ENCODE results near the gene ZNF532.
A peak's percentile ranks its signal among the peaks of the same experiment; 100 is the strongest.

ZNF532 gene

DNA sequence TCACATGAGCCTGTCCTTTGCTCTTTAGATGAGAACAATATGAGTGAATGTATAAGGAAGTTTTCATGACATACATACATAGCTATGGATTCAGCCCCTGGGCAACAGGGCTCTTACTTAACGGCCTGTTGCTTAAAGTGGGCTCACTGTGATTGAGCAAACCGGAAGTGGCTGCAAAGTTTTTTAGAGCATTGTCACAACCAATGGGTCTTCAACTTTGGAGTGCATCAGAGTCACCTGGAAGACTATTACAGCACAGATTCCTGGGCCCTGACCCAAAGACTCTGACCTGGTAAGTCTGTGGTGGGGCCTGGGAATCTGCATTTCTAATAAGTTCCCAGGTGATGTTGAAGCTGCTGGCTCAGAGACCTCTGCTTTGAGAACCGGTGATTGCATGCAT lies 168.7 kb downstream of the ZNF532 start:
- no peak for DNase-seq
- no peaks in the 10 kb centered on the region for H3K36me3 Mint-ChIP-seq
- peaks cover 9% of the 10 kb centered on the region for H3K27me3 Mint-ChIP-seq
- H3K4me1 Mint-ChIP-seq: no peaks in the 10 kb centered on the region
- no peaks in the 10 kb centered on the region for H3K9me3 Mint-ChIP-seq
- H3K4me3 Mint-ChIP-seq: no peak overlapping the region
- no peak overlapping the region for H3K27ac Mint-ChIP-seq
- CTCF ChIA-PET: no interaction called here

DNA sequence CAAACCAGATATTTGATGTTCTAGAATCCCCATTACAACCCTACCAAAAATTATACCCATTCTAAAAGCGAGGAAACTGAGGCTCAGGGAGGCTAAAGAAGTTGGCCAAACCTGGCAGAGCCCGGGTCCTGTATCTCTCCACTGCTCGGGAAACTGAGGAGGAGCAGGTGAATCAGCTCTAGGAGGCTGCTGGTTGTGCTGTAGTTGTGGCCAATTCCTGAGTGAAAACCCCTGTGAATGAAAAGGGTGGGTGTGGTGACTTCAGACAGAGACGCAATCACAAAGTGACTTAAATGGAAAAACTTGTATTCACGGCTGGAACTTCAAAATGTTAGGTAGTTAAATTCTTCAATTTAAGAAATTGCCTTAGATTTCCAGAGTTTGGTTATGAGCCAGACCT lies 169.3 kb downstream of the ZNF532 start:
- no peak overlapping the region for H3K4me3 Mint-ChIP-seq
- H3K9me3 Mint-ChIP-seq: no peaks in the 10 kb centered on the region
- H3K27me3 Mint-ChIP-seq: peaks cover 9% of the 10 kb centered on the region
- no peak for DNase-seq
- no peak overlapping the region for H3K27ac Mint-ChIP-seq
- CTCF ChIA-PET: no interaction called here
- no peaks in the 10 kb centered on the region for H3K4me1 Mint-ChIP-seq
- H3K36me3 Mint-ChIP-seq: no peaks in the 10 kb centered on the region

DNA sequence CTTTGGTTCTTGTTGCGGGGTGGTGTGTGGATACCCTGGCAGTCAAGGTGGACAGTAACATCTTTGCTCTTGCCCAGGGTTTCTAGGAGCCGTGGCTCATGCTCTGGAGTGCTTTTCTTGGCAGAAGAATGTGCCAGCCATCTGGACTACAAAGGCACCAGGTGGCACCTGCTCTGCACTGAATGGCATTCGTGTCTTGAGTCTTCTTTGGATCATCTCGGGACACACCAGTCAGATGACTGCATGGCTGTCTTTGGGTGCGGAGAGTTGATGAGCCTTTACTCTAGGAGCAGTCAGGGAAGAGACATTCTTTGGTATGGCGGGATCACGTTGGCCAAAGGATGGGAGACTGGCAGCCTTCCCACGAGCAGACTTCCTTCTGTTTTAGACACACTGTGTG lies 170.9 kb downstream of the ZNF532 start:
- no peaks in the 10 kb centered on the region for H3K36me3 Mint-ChIP-seq
- no peak for DNase-seq
- CTCF ChIA-PET: no interaction called here
- no peaks in the 10 kb centered on the region for H3K4me1 Mint-ChIP-seq
- peak overlapping the region; percentile 50 for H3K27ac Mint-ChIP-seq
- no peak overlapping the region for H3K4me3 Mint-ChIP-seq
- H3K9me3 Mint-ChIP-seq: peaks cover 2% of the 10 kb centered on the region
- peaks cover 12% of the 10 kb centered on the region for H3K27me3 Mint-ChIP-seq
